HUDEP-2 (cell line): ENCODE data around the gene FMN1.

ENCODE experiments used
- DNase-seq, 76 experiments: peaks; one replicate each; lab custom pipeline; 2025; ENCODE audit not compliant: unreplicated experiment in 76 of 76; lab: John Stamatoyannopoulos, UW

FMN1 gene

DNA sequence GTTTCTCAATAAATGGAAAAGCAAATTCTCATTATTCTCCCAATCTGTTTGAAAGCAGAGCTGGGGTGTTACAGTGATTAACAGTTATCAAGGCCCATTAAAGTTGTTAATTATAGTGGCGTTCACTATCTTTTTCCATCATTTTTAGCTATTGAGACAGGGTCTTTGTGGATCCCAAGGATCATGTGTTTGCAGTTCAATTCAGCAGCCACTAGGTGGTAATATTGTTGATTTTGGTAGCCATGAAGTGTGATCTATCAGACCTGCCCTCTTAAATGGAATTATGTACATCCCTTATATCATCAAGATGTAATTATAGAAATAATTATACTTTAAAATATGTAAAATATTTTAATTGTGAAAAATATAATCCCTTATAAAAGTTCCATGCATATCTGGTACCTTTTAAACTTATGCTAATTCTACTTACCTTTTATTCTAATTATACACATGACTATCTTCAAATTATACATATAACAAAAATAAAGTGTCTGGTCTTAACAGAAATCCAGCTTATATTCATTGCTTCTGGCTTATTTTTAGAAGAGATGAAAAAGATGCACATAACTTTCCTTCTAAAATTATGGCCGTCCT, 350.3 kb downstream of the FMN1 start:
- peak in 4 of 76 experiments; percentile 0 to 9 (median 2) for DNase-seq

DNA sequence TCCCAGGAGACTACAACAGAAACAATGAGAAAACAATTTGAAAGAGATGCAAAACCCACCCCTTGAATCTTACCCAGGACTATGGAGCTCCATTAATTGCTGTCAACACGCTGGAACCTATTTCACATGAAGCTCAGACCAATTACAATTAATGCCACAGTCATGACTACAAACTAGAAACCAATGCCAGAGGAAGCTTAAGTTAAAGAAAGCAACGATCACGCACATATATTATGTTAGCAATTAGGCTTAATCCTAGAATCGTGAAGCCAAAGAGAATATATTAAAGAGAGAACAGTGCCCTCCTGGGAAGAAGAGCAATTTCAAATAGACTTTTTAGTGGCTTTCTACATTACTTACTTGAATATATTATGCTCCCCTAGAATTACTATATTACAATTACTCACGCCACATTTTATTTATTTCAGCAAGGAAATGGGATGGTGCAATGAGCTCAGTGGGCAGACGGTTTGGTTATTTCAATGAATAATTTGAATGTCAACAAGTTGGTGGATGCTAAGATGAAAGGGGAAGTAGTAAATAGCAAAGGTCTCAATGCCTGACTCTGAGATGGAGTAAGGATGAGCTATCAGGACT, 351.2 kb downstream of the FMN1 start:
- no peak for DNase-seq

DNA sequence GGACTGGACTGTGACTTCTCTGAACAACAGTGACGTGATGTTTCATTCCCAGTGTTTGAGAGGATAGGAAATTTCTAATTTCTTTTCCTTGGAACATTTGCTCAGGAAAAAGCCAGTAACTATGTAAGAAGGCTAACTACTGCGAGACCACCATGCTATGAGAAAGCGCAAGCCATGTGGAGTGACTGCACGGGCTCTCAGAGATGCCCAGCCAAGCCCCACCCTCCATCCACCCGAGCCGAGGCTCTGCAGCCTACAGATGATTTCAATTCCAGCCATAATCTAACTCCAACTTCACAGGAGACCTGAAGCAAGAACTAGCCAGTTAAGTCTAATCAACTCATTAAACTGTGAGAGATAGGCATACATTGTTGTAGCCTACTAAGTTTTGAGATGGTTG, 352.4 kb downstream of the FMN1 start:
- DNase-seq: no peak

DNA sequence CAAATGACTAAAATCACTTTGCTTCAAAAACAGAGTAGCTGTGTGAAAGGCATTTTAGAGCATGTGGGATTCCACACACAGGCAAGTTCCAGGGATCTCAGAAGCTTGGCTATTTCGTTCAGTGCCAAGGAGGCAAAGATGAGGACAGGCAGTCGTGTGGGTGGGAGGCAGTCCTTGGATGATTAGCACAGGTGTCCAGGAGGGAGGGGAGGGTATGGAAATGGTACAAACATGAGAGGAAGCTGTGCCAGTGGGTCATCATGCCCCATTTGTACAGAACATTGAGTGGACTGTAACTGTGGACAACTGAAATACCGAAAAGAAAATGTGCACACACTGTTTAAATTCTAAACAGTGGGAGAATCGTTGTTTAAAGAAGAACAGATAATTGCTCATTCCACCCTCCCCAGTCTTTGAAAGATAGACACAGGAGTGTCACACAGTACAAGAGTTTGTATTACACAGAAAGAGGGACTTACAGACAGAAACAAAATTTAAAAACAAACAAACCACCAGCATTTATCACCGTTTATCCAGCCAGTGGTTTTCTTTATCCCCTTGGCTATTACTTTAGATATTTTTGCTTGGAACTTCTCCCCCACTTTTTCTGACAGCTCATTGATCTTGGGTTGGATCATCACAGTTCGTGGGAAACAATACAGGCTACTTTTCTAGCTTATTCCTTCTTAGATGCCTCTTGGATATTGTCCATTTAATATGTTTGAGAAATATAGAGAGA, 353.8 kb downstream of the FMN1 start:
- DNase-seq: no peak

DNA sequence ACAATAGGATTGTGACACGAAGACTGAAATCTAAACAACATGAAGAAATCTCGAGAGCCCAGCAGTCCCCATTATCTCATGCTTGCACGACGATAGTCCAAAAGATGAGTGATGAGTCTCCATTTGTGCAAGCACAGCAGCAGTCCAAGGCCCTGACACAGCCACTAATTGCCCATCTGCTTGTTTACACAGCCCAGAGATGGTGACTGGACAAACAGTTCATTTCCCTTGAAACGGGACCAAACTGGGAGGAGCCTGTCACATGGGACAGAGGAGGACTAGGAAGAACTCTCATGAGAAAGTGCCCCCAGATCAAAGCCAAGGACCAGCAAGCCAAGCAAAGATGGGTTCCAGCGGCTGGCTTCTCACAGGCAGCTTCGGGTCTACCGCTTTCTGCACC, 355.7 kb downstream of the FMN1 start:
- no peak for DNase-seq

DNA sequence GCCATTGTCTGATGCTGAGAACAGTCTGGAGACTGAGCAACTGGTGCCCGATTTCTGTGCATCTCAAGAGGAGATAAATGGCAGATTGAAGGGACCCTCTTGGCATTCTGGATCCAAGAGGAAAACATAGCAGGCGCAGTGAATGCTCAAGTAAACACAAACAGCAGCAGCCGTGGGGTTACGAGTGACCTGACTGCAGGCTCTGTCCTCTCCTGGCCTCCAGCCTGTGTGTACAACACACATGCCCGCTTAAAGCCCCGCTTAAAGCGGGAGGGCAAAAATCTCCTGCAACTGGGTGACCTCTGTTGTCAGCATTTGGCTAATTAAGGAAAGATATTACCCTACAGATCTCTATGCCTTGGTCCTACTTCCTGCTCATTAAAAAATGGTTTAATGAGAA, 356.2 kb downstream of the FMN1 start:
- DNase-seq: no peak

DNA sequence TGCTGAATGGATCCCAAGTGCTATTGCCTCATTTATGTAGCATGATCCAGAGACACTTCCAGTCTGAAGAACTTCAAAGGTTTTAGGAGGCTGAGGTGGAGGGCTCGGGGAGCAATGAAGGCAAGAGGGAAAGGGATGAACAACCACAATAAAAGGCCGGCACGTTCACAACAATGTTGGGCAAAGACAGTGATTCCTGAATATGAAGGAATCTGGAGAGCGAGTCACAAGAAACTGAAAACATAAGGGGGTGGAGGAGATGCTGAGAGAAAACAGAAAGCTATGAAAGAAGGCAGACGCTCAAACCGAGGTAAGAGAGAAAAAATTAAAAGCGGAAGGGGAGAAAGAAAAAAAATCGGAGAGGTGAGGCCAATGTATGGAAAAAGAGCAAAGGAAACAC, 356.6 kb downstream of the FMN1 start:
- DNase-seq: no peak

DNA sequence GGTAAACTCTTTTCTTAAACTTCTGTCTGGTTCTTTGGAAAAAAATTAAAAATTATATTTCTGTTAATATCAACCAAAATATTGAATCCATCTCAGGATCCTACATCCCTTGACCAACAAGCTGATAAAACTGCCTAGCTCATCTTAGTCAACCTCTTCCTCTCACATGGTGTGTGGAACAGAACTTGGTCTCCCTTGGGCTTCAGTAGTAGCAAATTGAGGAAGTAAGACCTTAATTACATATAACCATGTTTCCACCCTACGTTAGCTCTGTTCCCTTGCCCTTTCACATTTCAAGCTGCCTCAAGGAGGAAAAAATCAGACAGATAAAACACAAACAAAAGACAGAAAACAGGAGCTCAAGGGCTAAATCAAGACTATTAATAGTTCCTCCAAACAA, 360.4 kb downstream of the FMN1 start:
- DNase-seq: no peak

DNA sequence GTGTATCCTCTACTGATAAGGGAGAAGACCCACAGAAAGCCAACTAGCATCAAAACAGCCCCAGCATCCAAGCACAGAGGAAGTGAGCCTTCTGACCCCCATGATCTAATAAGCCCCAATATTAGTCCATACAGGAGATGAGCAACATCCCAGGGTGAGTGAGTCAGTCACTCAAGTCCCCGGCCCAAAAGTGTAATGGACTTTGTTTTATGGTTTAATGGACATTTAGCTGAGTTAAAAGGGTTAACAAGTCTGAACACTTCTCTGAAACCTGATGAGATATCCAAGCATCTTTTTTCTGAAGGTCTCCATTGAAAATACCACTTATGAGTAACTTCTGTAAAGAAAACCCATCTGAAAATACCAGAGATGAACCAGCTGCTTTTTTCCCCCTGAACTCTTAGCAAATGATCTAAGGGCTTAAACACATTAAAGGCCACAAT, 361.1 kb downstream of the FMN1 start:
- no peak for DNase-seq

DNA sequence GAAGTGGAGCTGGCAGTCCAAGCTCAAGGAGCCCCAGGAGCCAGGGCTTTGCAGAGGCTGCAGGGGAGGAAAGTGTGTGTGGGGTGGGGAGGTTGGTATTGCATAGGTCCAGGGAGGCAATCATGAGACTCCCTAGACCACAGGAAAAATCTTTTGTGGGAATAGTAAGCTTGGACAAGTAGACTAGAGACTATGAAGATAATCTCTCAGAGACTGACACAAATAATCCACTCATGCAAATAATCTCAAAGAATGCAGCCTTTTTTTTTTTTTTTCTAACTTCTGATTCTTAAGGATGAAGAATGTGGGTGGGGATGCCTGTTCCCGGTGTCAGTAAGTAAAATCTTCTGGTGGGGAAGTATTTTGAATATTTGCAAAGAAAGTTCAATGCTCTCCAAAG, 363.0 kb downstream of the FMN1 start:
- no peak for DNase-seq

DNA sequence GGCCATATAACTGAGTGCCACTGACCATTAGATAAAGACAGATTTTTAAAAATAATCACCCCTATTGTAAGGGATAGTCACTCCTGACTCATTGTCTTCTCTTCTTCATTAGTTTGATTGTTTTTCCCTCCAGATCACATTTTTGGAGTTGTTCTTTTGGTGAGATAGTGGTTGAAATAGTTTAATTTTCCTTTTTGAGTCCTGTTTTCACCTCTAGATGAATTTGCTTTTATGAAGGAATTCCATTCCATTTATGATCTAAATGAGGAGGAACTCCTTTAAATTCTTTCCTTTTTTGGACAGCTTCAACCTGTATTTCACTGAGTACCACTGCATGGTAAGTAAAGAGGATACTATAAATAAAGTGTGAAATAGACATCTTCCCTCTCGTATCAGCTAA, 364.3 kb downstream of the FMN1 start:
- DNase-seq: no peak

DNA sequence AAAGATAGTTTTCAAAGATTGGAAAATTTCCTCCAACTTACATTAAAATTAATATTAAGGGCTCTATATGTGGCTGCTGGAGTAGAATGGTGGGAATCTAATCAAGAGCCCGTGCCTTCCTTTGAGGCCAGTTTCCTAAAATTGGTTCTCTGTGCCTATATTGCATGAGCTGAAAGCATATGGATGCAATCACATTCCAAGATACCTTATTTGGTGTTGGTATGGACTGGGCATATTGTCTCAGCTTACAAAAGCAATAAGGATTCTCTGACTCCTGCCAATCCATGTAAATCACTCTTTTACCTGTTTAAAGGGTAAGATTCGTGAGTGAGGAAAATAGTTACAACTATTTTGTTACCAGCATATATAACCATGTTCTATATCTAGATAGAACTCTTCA, 365.1 kb downstream of the FMN1 start:
- no peak for DNase-seq

DNA sequence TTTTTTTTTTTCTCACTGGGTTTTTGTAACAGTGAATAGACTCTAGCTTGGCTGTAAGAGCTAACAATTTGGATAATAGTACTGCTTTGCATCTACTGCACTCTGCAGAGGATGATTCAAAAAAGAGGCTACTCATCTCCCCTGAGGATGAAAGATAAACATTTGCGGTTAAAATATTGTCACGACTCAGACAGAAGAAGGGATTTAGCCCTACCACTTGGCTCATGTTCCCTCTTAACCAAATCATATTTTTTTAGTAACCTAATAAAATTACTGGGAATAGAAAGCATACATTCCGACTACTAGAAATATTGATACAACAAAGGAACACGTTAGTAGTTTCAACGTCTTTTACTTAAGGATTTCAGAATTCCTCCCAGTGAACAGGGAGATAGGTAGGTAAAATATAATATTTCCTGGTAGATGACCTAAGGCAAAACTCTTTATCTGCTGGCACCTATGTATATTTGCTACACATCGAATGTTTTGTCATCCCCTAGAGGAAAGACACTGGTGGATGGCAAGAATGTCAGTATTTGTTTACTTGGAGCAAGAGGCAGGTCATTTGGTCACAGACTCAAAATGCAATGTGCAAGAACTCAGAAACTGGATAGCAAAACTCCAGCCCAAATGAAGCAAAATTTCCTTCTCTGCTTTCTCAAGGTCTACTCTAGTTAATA, 365.9 kb downstream of the FMN1 start:
- no peak for DNase-seq

DNA sequence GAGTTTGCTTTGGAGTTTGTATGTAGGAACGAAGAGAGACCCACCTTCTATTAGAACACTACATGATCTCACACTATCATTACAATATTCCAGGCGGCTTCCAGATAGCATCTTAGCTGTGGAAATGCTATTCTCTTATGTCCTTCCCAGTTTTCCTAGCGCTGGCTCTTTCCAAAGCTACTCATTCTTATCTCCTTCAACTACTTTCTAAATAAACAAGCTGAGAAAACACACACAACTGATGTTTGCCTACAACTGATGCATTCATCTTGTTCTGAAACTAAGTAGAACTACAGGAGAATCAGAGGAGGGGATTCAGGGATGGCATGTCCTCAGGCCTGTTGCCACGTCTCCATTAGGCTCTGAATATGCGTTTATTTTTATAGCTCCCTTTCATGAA, 367.8 kb downstream of the FMN1 start:
- DNase-seq: no peak

DNA sequence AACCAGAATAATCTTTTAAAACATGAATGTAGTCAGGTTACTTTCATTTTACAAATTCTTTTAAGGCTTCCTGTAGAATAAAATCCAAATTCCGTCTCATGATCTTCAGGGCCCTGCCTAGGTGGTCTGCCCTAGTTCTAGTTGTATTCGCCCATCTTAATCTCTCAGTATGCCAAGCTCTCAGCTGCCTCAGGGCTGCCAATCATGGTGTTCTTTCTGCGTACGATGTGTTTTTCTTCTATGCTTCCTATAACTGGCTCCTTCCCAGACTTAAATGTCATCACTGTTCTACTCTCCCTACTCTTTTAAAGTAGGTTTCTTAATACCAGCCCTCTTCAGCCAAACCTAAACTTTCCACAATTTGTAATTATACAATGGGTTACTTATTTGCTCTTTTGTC, 369.3 kb downstream of the FMN1 start:
- no peak for DNase-seq

DNA sequence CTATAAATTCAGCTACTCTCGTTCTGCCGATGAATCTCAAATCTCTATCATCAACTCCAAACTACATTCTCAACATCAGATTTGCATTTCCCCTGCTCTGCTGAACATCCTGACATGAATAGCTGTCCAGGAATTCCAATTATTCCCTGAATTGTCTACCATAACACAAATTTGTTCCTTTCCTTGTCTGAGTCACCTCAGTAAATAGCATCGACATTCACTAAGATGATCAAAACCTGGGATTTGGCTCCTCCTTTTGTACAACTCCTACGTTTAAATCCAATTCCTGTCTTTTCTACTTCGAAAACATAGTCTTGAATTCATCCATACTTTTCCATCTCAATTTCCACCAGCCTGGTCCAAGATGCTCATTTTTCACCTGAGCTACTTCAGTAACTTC, 369.7 kb downstream of the FMN1 start:
- no peak for DNase-seq

DNA sequence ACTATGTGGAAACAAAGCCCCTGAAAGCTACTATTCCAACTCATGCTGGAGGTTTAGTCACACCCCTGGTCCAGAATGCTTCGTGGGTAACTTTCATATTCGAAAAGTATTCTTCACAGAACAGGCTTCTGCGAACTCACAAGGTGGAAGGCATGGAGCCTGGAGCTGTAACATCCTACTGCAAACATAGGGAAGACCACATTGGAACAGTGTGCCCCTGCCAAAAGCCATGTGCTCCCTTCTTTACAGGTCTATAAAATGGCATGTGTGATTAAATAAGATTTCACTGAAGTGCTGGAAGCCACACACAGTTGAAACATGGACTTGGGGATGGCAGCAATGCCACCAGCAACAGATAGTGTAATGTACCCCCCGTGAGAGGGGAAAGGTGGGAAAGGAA, 370.8 kb downstream of the FMN1 start:
- DNase-seq: no peak

DNA sequence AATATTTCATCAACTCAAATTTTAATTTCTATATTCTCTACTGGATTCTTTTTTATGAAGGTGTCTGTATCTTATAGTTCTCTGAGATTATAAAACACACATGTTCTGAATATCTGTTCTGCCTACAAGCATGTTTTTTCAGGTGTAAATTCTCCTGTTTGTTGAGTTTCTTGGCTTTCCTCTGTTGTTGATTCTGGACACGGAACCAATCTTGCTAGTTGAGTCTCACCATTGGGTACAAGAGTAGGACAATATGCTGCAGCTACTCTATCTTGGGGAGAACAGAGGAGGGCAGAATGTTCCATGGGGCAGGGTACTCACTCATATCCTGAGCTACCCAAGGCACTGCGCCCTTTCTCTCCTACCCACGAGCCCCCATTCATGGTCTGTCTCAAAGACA, 371.8 kb downstream of the FMN1 start:
- DNase-seq: no peak

DNA sequence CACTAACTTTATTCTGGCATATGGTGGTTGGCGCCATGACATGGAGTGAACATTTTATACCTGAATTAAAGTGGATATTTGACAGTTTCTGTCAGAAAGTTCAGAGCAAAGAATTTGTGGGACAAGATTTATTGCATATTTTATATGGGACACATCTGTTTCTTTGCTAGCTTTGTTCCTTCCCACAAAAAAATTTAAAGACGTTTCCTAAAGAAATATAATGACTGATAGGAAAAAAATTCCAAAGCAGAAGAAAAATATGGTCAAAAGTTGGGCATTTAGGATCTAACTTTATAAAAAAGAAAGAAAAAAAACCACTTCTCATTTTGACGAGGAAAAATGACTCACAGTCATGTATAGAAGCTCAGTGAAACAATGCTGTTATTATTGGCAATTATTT, 375.1 kb downstream of the FMN1 start:
- no peak for DNase-seq

DNA sequence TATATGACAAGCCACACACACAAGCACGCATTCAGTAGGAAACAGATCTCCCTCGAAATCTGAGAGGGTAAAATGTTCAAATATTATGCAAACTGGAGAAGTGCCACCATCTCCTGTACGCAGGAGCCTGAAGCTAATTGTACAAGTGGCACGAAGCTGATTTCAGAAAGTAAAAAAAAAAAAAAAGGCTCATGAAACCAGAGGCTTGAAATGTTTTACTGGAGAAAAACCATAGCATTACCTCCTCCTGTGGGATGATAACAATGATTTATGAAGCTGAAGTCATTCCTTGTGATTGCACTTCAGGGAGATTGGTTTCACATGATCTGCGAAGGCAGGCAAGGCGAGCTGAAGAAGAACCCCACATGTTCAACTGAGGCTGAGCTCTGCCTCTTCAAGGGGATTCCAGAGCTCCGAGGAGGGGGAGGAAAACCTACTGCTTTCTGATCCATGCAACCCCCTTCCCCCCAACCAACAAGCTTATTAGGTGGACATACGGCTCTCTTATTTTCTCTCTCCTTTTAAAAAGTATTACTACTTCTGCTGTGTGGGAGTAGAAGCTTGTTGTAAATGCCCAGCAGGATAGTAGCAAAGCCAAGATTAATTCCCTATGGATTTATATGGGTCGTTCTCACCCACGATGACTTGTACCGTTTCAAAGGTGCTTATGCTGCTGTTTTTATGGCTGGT, 375.6 kb downstream of the FMN1 start:
- no peak for DNase-seq

DNA sequence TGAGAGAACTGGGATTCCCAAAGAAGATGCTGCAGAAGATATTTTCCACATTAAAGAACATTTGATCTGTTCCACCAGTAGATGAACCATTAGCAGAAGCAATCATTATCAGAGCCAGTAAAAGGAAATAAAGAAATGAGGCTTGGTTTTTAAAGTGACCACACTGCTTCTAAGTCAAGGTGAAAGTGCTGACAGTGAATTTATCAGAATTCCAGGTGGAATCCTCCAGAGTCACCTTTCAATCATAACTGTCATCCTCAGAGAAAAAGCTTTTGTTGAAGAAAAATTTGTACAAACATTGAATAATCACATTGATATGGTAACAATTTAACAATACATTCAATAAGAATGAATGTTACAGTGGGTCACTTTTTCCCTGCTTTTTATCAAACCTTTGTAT, 376.9 kb downstream of the FMN1 start:
- no peak for DNase-seq
